Suprapubic skin (tissue), 4 donors: Measurements from ENCODE around the gene HES6. TPM values are rescaled to one million over a fixed set of nuclear protein-coding genes. Genes with fewer than 3 reads are reported as not detected.

Experiments used
- DNase-seq, 2 donors: peaks; one replicate each; pipeline ENCODE4 v3.0.0-alpha.2; 2019; ENCODE audit warnings: low spot score in 2 of 2
- H3K27ac ChIP-seq: fragments of 200-600 bp; sonication (generic); one replicate; pipeline ENCODE4 v1.5.1; 2019
- H3K27me3 ChIP-seq: fragments of 200-600 bp; sonication (generic); one replicate; pipeline ENCODE4 v1.5.1; 2019
- H3K36me3 ChIP-seq: fragments of 200-600 bp; sonication (generic); one replicate; pipeline ENCODE4 v1.5.1; 2019
- H3K4me1 ChIP-seq: fragments of 200-600 bp; sonication (generic); one replicate; pipeline ENCODE4 v1.5.1; 2019
- H3K4me3 ChIP-seq: fragments of 200-600 bp; sonication (generic); one replicate; pipeline ENCODE4 v1.5.1; 2019; ENCODE audit warnings: mild to moderate bottlenecking
- H3K9me3 ChIP-seq: fragments of 200-600 bp; sonication (generic); one replicate; pipeline ENCODE4 v1.5.1; 2019
- EP300 ChIP-seq: sonication (generic); formaldehyde crosslinking; IDR thresholded peaks from one replicate; pipeline ENCODE4 v1.6.1; 2017; ENCODE audit warnings: antibody characterized with exemption
- POLR2A ChIP-seq, 2 donors: fragments of 450-650 bp; IDR thresholded peaks; one replicate each; pipeline ENCODE4 v1.6.1; 2017; ENCODE audit warnings: antibody characterized with exemption in 2 of 2, mild to moderate bottlenecking in 2 of 2, moderate library complexity in 2 of 2
- POLR2AphosphoS5 ChIP-seq, 3 donors: sonication (generic); formaldehyde crosslinking; IDR thresholded peaks; one replicate each; pipeline ENCODE4 v1.6.1; 2017; ENCODE audit warnings: antibody characterized with exemption in 3 of 3
- WGBS: methylation state at CpG from one replicate; pipeline ENCODE4 v1.1.5; 2018; 5-methylcytosine and 5-hydroxymethylcytosine counted together
- total RNA-seq, 4 donors: library from RNA; depleted of rRNA; stranded (reverse); fragments of >200 nt; gene quantifications; one replicate each; pipeline ENCODE4 v1.1.0, GENCODE V29; 2016
- TF ChIP-seq, protein P1 (sequence below), 2 donors: fragments of 200-600 bp in 1 of 2; fragments of 450-650 bp in 1 of 2; sonication (generic) in 1 of 2; IDR thresholded peaks; one replicate each; pipeline ENCODE4 v1.5.1; 2016 to 2019; ENCODE audit warnings: antibody characterized with exemption in 2 of 2, mild to moderate bottlenecking in 1 of 2, moderate library complexity in 1 of 2

Gene HES6
- total RNA-seq, 4 donors from 2014 or later, result 4.0 to 10.0 (median 7.0) TPM

DNA sequence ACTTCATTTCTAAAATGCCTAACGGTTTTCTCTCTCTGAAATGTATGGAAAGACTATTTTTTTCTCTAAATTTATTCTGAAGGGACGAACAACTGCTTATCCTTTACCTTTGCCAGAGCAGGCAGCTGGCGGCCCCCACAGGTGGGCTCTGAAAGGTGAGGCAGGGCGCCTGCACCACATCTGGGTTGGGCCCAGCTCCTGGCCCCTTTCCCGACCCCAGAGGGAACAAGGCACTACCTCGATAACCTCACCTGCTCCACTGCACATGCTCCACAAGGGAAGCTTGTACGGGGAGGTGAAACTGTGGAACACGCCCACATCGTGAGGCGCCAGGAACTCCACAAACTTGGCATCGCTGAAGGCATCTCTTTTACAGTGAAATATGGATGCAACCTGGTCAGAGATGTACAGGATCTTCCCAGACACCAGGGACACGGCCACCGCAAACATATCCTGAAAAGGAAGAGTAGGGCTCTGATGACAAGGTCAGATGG, 31.3 kb upstream of the HES6 start:
- peaks cover 89% of the 10 kb centered on the region for H3K36me3 ChIP-seq
- no peaks in the 10 kb centered on the region for H3K9me3 ChIP-seq
- H3K4me3 ChIP-seq, result no peak overlapping the region
- WGBS, result 76% methylated on average over 13 of the region's 13 CpGs
- no peak overlapping the region for H3K27ac ChIP-seq
- H3K27me3 ChIP-seq, result no peaks in the 10 kb centered on the region
- DNase-seq, result no peak
- peaks cover 3% of the 10 kb centered on the region for H3K4me1 ChIP-seq
- no peak for TF ChIP-seq POLR2AphosphoS5 (IDR thresholded peaks at IDR 0.05)
- no peak for TF ChIP-seq EP300
- TF ChIP-seq, protein P1, sequence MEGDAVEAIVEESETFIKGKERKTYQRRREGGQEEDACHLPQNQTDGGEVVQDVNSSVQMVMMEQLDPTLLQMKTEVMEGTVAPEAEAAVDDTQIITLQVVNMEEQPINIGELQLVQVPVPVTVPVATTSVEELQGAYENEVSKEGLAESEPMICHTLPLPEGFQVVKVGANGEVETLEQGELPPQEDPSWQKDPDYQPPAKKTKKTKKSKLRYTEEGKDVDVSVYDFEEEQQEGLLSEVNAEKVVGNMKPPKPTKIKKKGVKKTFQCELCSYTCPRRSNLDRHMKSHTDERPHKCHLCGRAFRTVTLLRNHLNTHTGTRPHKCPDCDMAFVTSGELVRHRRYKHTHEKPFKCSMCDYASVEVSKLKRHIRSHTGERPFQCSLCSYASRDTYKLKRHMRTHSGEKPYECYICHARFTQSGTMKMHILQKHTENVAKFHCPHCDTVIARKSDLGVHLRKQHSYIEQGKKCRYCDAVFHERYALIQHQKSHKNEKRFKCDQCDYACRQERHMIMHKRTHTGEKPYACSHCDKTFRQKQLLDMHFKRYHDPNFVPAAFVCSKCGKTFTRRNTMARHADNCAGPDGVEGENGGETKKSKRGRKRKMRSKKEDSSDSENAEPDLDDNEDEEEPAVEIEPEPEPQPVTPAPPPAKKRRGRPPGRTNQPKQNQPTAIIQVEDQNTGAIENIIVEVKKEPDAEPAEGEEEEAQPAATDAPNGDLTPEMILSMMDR (IDR thresholded peaks at IDR 0.05), result no peak
- TF ChIP-seq POLR2A (IDR thresholded peaks at IDR 0.05), result no peak

DNA sequence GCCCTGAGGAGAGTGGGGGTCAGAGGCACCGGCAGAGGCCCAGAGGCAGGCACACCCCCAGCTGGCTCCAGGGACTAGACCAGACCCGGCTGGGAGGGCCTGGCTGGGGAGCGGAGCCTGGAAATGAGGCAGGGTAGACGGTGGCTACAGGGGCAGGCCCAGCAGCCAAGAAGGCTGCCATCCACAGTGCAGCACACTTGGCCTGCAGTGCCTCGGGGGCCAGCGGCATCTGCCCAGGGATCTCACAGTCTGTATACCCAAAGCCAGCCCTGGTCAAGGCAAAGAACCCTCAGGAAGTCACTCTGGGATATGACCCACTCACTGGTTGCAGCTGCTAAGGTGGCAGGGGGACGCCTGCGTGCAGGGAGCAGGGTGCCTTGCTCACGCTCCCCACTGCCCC, 30.8 kb upstream of the HES6 start:
- Histone ChIP-seq H3K36me3 (peaks cover 84% of the 10 kb centered on the region), H3K27me3 (no peaks in the 10 kb centered on the region), H3K4me3 (no peak overlapping the region), H3K27ac (no peak overlapping the region), H3K9me3 (no peaks in the 10 kb centered on the region), H3K4me1 (peaks cover 3% of the 10 kb centered on the region)
- no peak for DNase-seq
- WGBS, result 85% methylated on average over 5 of the region's 9 CpGs
- TF ChIP-seq POLR2A (IDR thresholded peaks at IDR 0.05) (no peak), EP300 (no peak), POLR2AphosphoS5 (IDR thresholded peaks at IDR 0.05) (no peak)
- TF ChIP-seq, protein P1 (IDR thresholded peaks at IDR 0.05), result no peak

DNA sequence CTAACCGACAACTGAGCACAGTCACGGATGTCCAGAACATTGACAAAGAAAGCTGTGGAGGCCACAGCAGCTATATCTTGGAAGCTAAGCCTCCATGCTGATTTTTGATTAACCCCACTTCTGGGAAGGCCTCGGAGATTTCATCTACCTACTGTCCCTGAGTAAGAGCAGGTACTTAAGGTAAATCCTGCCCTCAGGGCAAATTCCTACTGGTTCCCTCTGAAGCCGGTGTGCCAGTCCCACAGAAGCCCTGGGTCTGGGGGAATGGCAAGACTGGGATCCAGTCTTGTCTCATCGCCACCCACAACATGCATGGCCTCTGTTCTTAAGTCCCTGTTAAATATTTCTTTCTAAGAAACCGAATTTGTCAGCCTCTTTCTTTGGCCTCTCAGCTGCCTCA, 29.9 kb upstream of the HES6 start:
- no peak for TF ChIP-seq POLR2A (IDR thresholded peaks at IDR 0.05)
- no peaks in the 10 kb centered on the region for H3K9me3 ChIP-seq
- H3K27ac ChIP-seq, result no peak overlapping the region
- peaks cover 4% of the 10 kb centered on the region for H3K4me1 ChIP-seq
- no peak for DNase-seq
- H3K36me3 ChIP-seq, result peaks cover 81% of the 10 kb centered on the region
- H3K4me3 ChIP-seq, result no peak overlapping the region
- no peaks in the 10 kb centered on the region for H3K27me3 ChIP-seq
- 84% methylated on average over 6 of the region's 6 CpGs for WGBS

DNA sequence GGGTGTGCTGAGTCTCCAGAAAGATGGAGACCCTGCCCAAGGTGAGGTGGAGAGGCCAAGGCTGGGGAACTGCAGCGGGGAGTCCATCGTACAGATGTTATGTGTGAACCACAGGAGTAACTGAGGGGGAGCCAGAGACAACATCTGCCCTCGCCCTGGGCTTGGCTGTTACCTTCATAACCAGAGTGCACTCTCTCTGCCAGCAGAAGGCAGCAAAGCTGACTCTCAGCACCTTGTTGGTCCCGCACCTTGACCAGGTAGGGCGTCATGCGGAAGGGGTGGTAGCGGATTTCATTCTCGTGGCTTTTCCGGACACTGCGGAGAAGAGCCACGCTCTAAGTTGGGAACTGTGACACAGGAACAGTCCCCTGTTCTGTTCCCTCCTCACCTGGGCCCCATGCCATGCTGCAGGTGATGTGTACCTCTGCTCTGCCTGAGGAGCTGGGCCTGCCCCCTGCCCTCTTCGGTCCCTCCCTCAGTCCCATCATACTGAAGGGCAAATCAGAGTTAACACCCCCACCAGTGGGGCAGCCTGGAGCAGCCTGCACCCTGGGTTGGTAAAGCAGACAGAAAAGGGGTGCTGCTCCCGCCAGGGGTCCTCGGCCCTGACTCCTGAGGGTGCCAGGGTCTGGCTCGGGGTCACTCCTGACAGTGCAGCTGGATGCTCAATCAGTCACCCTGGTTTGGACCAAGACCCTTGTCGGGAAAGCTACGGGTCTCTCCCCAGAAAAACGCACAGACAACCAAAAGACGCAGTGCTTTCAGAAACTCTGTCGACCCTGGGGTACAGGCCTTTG, 28.2 kb upstream of the HES6 start:
- Histone ChIP-seq H3K27me3 (no peaks in the 10 kb centered on the region), H3K4me1 (peaks cover 21% of the 10 kb centered on the region), H3K9me3 (no peaks in the 10 kb centered on the region), H3K36me3 (peaks cover 68% of the 10 kb centered on the region), H3K4me3 (no peak overlapping the region), H3K27ac (no peak overlapping the region)
- WGBS, result 93% methylated on average over 17 of the region's 20 CpGs
- TF ChIP-seq POLR2AphosphoS5 (IDR thresholded peaks at IDR 0.05) (no peak), POLR2A (IDR thresholded peaks at IDR 0.05) (no peak)
- no peak for DNase-seq

DNA sequence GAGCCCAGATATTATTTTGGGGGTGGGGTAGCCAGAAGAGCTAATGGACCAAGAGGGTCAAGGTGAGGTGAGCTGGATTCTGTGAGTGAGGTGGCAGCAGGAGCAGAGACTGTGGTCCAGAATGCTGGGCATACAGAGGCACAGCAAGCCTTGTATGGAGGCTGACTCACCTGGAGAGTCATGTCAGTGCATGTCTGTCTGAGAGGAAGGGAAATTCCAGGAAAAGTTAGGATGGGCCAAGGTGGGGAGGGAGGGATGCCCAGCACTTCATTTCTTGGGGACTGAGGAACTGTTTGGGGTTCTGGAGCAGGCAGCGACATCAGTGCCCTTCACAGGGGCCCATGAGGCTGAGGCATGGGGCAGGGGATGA, 27.5 kb upstream of the HES6 start:
- no peak for DNase-seq
- TF ChIP-seq, protein P1 (IDR thresholded peaks at IDR 0.05), result no peak
- TF ChIP-seq POLR2AphosphoS5 (IDR thresholded peaks at IDR 0.05) (no peak), POLR2A (IDR thresholded peaks at IDR 0.05) (no peak), EP300 (no peak)
- Histone ChIP-seq H3K36me3 (peaks cover 67% of the 10 kb centered on the region), H3K9me3 (no peaks in the 10 kb centered on the region), H3K4me1 (peaks cover 28% of the 10 kb centered on the region), H3K27ac (no peak overlapping the region), H3K4me3 (no peak overlapping the region), H3K27me3 (no peaks in the 10 kb centered on the region)
- 38% methylated on average over 1 of the region's 1 CpG for WGBS

DNA sequence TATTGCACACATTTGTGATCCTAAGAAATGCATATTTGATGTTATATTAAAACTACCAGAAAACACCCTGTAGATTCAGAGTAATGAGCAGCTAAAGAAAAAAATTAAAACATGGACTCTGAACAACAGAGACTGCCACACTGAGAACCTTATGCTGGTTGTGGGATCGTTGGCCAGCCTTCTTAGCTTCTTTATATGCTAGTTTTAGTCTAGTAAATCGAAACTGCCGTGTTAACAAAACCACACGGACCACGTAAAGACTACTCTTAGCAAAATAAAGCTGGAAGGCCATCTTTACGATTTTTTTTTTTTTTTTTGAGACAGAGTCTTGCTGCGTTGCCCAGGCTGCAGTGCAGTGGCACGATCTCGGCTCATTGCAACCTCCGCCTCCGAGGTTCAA, 25.8 kb upstream of the HES6 start:
- Histone ChIP-seq H3K4me1 (peaks cover 28% of the 10 kb centered on the region), H3K36me3 (peaks cover 67% of the 10 kb centered on the region), H3K27ac (no peak overlapping the region), H3K27me3 (no peaks in the 10 kb centered on the region), H3K9me3 (no peaks in the 10 kb centered on the region), H3K4me3 (no peak overlapping the region)
- 95% methylated on average over 11 of the region's 11 CpGs for WGBS
- no peak for DNase-seq
- TF ChIP-seq POLR2AphosphoS5 (IDR thresholded peaks at IDR 0.05) (no peak), POLR2A (IDR thresholded peaks at IDR 0.05) (no peak), EP300 (no peak)
- TF ChIP-seq, protein P1 (IDR thresholded peaks at IDR 0.05), result no peak
